Inferior parietal cortex (tissue), 1 donor: ENCODE measurements around the gene CD34.

Experiments used
- DNase-seq: peaks from one replicate; pipeline ENCODE4 v3.0.0-alpha.2; 2016; ENCODE audit errors: extremely low spot score

CD34 gene

DNA sequence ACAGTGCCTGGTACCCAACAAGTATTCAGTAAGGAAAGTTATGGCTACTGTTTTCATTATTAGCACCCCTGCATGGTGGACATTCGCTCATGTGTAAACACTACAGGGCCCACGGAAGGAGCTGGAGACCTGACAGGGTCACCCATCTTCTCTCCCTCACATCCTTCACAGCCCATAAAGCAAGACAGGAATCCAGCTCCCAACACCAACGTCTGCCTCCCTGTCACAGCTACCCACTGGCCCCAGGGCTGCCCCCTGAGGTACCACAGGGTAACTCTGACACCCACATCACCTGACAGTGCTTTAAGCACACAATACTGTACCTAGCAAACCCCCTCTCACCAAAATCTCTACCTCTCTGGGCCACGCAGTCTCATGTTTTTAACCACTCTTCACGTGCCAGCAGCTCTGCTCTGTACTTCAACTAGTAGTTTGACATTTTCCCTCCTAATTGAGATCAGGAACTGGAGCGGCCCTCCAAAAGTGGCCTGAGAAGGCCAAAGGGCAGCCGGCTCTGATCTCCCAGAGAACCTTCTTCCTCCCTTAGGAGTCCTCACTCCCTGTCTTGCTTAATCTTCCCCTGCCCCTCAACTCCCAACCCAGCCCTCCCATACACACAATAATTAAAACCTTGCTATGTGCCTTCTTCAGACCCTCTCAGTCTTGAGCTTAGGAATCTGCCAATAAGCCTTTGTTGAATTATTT lies 76.8 kb downstream of the CD34 start:
- no peak for DNase-seq

DNA sequence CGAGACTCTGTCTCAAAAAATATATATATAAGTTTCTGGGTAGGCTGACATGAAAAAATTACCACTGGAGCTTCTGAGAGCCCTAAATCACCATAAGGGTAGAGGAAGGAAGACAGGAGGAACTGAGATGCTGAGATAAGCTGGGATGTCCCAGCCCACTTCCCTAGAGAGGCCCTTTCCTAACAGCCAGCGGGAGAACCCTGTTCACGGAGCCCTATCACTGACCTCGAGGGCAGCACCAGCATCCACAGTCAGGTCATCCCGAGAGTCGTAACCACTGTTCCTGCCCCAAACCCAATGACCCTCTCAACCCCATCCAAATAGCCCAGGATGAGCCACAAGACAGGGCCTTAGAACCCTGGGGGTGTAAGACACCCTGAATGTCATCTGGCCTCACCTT lies 77.5 kb downstream of the CD34 start:
- DNase-seq, result no peak

DNA sequence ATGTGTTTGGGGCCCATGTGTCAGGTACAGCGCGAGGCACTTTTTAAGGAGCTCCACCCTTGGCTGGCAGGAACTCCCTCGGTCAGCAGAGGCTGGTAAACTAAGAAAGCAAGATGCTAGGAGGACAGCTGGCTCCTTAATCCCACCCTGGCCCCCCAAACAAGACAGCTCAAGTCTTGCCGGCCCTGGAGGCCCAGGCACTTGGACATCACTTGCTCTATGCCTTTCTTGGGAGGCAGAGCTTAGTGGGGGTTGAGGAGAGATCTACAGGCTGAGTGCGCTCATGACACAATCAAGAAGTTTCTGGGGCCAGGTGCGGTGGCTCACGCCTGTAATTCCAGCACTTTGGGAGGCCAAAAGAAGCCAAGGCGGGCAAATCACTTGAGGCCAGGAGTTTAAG lies 78.1 kb downstream of the CD34 start:
- no peak for DNase-seq

DNA sequence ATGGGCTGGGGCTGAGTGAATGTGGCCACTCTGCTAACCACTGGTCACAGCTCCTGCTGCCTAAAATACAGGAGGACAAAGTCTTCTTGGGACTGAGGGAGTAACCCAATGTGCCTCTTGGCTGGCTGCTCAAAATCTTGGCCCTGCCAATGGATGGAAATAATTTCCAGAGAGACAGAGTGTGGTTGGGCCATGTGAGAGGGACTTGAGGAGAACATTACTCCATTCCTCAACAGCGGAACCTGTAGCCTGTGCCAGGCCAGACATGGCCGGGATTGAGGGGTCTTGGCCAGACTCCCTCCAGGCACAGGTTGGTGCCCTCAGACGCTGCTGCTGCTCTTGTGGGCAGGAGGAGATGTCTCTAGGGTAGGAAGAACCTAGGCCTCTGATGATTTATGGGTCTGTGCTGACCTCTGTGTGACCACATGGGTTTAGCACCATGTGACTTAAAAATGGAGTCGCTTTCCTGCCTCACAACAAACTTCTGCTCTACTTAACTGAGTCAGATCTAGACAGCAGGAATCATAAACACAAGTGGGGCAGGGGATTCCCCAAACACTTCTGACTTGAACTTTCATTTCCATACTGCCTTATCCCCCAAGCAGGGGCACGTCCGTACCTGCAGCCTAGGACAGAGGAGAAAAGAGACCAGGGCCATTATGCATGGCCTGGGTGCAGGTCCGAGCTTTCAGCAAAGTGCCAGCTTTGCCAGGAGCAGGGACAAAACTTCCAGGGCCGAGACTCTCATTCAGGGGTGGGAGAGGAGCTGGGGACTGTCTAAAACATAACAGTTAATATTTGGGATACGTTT lies 79.2 kb downstream of the CD34 start:
- DNase-seq, result no peak
